HEK293T (cell line): ENCODE data around the gene RAPGEF6.

Experiments used
- BHLHE40 ChIP-seq: fragments of 450-650 bp; IDR thresholded peaks from 2 replicates; pipeline ENCODE4 v1.6.1; 2016; ENCODE audit warnings: mild to moderate bottlenecking, moderate library complexity, borderline replicate concordance
- FOXA1 ChIP-seq: fragments of 450-650 bp; IDR thresholded peaks from 2 replicates; pipeline ENCODE4 v1.6.1; 2016; ENCODE audit warnings: mild to moderate bottlenecking
- FOXK2 ChIP-seq: fragments of 450-650 bp; IDR thresholded peaks from 2 replicates; pipeline ENCODE4 v1.6.1; 2016; ENCODE audit warnings: mild to moderate bottlenecking
- FOXM1 ChIP-seq: fragments of 450-650 bp; IDR thresholded peaks from 2 replicates; pipeline ENCODE4 v1.6.1; 2017; ENCODE audit warnings: mild to moderate bottlenecking, borderline replicate concordance
- HDGF ChIP-seq: fragments of 450-650 bp; IDR thresholded peaks from 2 replicates; pipeline ENCODE4 v1.6.1; 2017; ENCODE audit warnings: antibody characterized with exemption, borderline replicate concordance
- L3MBTL2 ChIP-seq: fragments of 450-650 bp; conservative IDR thresholded peaks from 2 replicates; pipeline ENCODE4 v1.6.1; 2016; ENCODE audit warnings: mild to moderate bottlenecking
- NFRKB ChIP-seq: fragments of 450-650 bp; IDR thresholded peaks from 2 replicates; pipeline ENCODE4 v1.6.1; 2016; ENCODE audit warnings: mild to moderate bottlenecking, moderate library complexity
- SP1 ChIP-seq: fragments of 450-650 bp; IDR thresholded peaks from 2 replicates; pipeline ENCODE4 v1.6.1; 2017
- SUZ12 ChIP-seq: fragments of 450-650 bp; IDR thresholded peaks from 2 replicates; pipeline ENCODE4 v1.6.1; 2016; ENCODE audit warnings: mild to moderate bottlenecking
- TARDBP ChIP-seq: fragments of 450-650 bp; IDR thresholded peaks from 2 replicates; pipeline ENCODE4 v1.6.1; 2016
- ZNF384 ChIP-seq: fragments of 450-650 bp; IDR thresholded peaks from 2 replicates; pipeline ENCODE4 v1.6.1; 2016
- TF ChIP-seq, protein P1 (sequence below): fragments of 450-650 bp; IDR thresholded peaks from 2 replicates; pipeline ENCODE4 v1.6.1; 2016

GRCh38 chr5:131542723-131543122 is 92.3 kb downstream of the RAPGEF6 start:
- TF ChIP-seq TARDBP (no peak), ZNF384 (no peak), BHLHE40 (no peak), FOXM1 (no peak), FOXA1 (no peak), SP1 (no peak), NFRKB (no peak), HDGF (no peak), FOXK2 (no peak), SUZ12 (no peak), L3MBTL2 (no peak)
- TF ChIP-seq, protein P1, sequence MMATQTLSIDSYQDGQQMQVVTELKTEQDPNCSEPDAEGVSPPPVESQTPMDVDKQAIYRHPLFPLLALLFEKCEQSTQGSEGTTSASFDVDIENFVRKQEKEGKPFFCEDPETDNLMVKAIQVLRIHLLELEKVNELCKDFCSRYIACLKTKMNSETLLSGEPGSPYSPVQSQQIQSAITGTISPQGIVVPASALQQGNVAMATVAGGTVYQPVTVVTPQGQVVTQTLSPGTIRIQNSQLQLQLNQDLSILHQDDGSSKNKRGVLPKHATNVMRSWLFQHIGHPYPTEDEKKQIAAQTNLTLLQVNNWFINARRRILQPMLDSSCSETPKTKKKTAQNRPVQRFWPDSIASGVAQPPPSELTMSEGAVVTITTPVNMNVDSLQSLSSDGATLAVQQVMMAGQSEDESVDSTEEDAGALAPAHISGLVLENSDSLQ = no peak
